Activated CD4-positive, alpha-beta T cell treated with anti-CD3 and anti-CD28 coated beads, Interleukin-2, amount 10 ng/mL, durations not matched to agents 7 days and 5 days (primary cell): Measurements from ENCODE around the gene TRABD2A. TPM values are rescaled to one million over a fixed set of nuclear protein-coding genes. Genes with fewer than 3 reads are reported as not detected.

Experiments used
- CTCF ChIA-PET: fragments of 350-600 bp; sonication (Branson Sonifier 250); formaldehyde crosslinking; loops from one replicate; lab custom pipeline; 2021; ENCODE audit warnings: antibody characterized with exemption; lab: Charles Lee
- POLR2A ChIA-PET: fragments of 350-600 bp; sonication (Branson Sonifier 250); formaldehyde crosslinking; loops from one replicate; lab custom pipeline; 2021; ENCODE audit warnings: antibody characterized with exemption; lab: Charles Lee
- DNase-seq: peaks from one replicate; pipeline ENCODE4 v3.0.0-alpha.2; 2020
- H3K27ac Mint-ChIP-seq: one replicate; pipeline ENCODE4 v1.8.0; 2021; ENCODE audit warnings: mild to moderate bottlenecking, moderate library complexity, mixed read lengths
- H3K27me3 Mint-ChIP-seq: one replicate; pipeline ENCODE4 v1.8.0; 2021; ENCODE audit warnings: mixed read lengths
- H3K36me3 Mint-ChIP-seq: one replicate; pipeline ENCODE4 v1.8.0; 2021; ENCODE audit warnings: low read depth, mixed read lengths
- H3K4me1 Mint-ChIP-seq: one replicate; pipeline ENCODE4 v1.8.0; 2021; ENCODE audit warnings: mixed read lengths
- H3K4me3 Mint-ChIP-seq: one replicate; pipeline ENCODE4 v1.8.0; 2021; ENCODE audit warnings: mild to moderate bottlenecking, moderate library complexity, mixed read lengths
- H3K9me3 Mint-ChIP-seq: one replicate; pipeline ENCODE4 v1.8.0; 2021; ENCODE audit warnings: mixed read lengths
- total RNA-seq, 2 experiments: library from RNA; stranded (reverse); gene quantifications; one replicate each; pipeline ENCODE4 v1.2.3, GENCODE V29; 2021

TRABD2A gene
- total RNA-seq, 2 experiments from 2014 or later = 70.2 to 74.6 TPM

DNA sequence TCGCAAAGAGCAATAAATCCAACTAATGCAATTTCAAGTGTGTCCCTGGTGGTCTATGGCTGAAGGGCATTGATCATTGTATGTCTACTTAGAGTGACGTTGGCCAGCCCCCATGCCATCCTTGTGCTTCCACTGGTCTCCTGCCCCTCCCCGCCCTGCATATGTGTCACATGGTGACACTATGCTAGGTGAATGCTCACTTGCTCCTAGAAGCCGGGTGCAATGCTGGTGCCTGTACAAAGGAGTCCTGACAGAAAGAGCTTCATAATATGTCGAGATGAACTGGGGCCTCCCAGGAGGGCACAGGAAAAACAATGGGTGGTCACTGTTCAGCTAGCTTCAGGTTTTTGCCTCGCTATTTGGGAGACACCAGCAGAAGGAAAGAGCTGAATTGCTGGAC, 5.9 kb upstream of the TRABD2A start:
- peak overlapping the region; percentile 96 for H3K27ac Mint-ChIP-seq
- POLR2A ChIA-PET = no interaction called here
- no peaks in the 10 kb centered on the region for H3K27me3 Mint-ChIP-seq
- CTCF ChIA-PET = interaction anchor here (0.7 to 6.6 kb wide), 5 partner anchors 9 to 178 kb away, joined by 3 to 56 read pairs (median 3); no protein-coding TSS in a partner anchor
- no peak overlapping the region for H3K4me3 Mint-ChIP-seq
- peaks cover 82% of the 10 kb centered on the region for H3K4me1 Mint-ChIP-seq
- no peak for DNase-seq
- no peaks in the 10 kb centered on the region for H3K36me3 Mint-ChIP-seq
- H3K9me3 Mint-ChIP-seq = no peaks in the 10 kb centered on the region

DNA sequence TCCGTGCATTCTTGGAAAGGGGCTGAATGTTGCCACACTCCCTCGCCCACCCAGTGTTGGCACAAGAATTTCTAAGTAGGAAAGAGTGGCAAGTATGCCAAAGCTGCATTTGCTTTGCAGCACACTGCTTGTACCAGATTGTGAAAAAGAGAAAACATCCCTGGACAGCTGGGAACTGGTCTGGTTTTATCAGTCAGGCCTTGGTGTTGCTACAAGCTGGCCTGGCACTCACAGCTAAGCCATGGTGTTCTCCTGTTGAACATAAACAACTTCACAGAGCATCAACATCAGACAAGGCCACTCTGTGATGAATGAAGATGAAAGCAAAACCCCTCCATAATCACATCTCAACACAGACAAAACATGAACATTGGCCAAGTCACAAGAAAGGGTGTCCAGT, 4.2 kb upstream of the TRABD2A start:
- POLR2A ChIA-PET = no interaction called here
- no peak for DNase-seq

DNA sequence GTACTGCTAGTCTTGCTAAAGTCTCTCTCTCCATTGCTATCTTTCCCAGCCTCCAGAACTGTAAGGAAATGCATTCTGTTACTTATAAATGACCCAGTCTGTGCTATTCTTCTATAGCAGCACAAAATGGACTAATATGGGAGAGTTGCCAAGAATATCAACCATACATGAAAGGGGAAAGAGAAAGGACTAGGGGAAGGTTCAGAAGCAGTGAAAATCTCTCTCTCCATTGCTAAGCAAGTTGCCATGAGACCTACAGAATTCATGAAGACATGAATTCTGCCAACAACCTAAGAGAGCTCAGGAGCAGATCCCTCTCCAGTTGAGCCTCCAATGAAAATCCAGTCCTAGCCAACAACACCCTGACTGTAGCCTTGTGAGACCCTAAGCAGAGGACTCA, 3.6 kb upstream of the TRABD2A start:
- Mint-ChIP-seq H3K27me3 (no peaks in the 10 kb centered on the region), H3K4me1 (peaks cover 66% of the 10 kb centered on the region), H3K27ac (no peak overlapping the region), H3K9me3 (no peaks in the 10 kb centered on the region), H3K36me3 (peaks cover 5% of the 10 kb centered on the region), H3K4me3 (no peak overlapping the region)
- ChIA-PET CTCF (interaction anchor here (1.2 to 6.6 kb wide), 3 partner anchors 14 to 41 kb away, joined by 3 to 56 read pairs (median 4); no protein-coding TSS in a partner anchor), POLR2A (no interaction called here)
- DNase-seq = no peak

More for the DNA sequence above, 4.2 kb upstream of the TRABD2A start:
- Mint-ChIP-seq H3K4me3 (no peak overlapping the region), H3K4me1 (peaks cover 71% of the 10 kb centered on the region), H3K9me3 (no peaks in the 10 kb centered on the region), H3K27ac (no peak overlapping the region), H3K36me3 (peaks cover 2% of the 10 kb centered on the region), H3K27me3 (no peaks in the 10 kb centered on the region)
- CTCF ChIA-PET = interaction anchor here (2.0 to 6.6 kb wide), 2 partner anchors 13 to 41 kb away, joined by 4 to 56 read pairs; no protein-coding TSS in a partner anchor

DNA sequence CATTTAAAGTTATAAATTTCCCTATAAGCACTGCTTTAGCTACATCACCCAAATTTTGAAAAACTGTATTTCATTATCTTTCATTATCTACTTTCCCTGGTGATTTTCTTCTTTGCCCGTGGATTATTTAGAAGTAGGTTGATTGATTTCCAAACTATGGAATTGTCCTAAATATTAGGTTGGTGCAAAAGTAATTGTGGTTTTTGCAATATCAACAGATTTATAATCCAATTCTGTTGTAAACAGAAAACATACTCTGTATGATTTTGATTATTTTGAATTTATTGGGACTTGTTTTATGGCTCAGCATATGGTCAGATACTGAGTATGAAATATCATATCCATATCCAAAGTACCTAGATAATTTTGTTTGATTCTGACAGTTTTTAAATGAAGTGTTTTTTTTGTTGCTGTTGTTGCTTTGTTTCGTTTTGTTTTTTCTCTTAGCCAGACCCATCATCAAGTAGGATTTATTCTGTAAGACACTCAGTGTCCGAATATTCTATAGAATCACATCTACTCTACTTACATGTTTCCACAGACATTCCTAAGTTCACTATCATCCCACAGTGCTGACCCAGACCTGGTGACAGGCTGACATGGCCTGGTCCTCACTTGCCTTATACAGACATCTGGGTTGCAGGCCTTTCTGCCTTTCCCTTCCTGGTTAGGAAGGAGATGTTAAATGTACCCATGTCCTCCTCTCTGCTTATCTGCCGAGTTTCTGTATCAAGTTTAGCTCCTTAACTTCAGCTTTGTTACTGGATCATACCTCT, 2.1 kb upstream of the TRABD2A start:
- Mint-ChIP-seq H3K9me3 (no peaks in the 10 kb centered on the region), H3K4me1 (peaks cover 65% of the 10 kb centered on the region), H3K27me3 (no peaks in the 10 kb centered on the region), H3K36me3 (peaks cover 10% of the 10 kb centered on the region), H3K4me3 (peak overlapping the region; percentile 97), H3K27ac (peak overlapping the region; percentile 98)
- POLR2A ChIA-PET = interaction anchor here (0.6 to 1.8 kb wide), 4 partner anchors 16 to 43 kb away, joined by 3 to 13 read pairs (median 6); partner anchors contain the start of gene TMSB10
- no peak for DNase-seq
- CTCF ChIA-PET = interaction anchor here (0.6 to 9.5 kb wide), 19 partner anchors 8 to 422 kb away, joined by 3 to 69 read pairs (median 4); no protein-coding TSS in a partner anchor

DNA sequence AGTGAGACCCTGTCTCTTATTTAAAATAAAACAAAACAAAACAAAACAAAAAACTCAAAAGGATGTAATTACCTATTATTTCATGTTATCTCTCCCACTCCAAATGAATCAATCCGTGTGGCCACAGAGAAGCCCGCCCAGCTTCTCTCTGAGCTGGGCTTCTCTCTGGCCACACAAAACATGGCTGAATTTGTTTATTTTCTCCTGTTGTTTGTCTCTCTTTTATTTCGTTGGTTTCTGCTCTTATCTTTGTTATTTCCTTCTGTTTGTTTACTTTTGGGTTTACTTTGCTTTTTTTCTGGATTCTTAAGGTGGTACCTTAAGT, 1.5 kb upstream of the TRABD2A start:
- CTCF ChIA-PET = interaction anchor here (0.6 to 9.5 kb wide), 18 partner anchors 8 to 421 kb away, joined by 3 to 69 read pairs (median 4); no protein-coding TSS in a partner anchor
- POLR2A ChIA-PET = interaction anchor here (0.6 to 1.8 kb wide), 4 partner anchors 16 to 43 kb away, joined by 3 to 13 read pairs (median 6); partner anchors contain the start of gene TMSB10
- peak overlapping the region; percentile 98 for H3K27ac Mint-ChIP-seq
- peaks cover 16% of the 10 kb centered on the region for H3K36me3 Mint-ChIP-seq
- no peak for DNase-seq
- H3K9me3 Mint-ChIP-seq = no peaks in the 10 kb centered on the region
- H3K27me3 Mint-ChIP-seq = no peaks in the 10 kb centered on the region
- peaks cover 65% of the 10 kb centered on the region for H3K4me1 Mint-ChIP-seq
- peak overlapping the region; percentile 97 for H3K4me3 Mint-ChIP-seq

DNA sequence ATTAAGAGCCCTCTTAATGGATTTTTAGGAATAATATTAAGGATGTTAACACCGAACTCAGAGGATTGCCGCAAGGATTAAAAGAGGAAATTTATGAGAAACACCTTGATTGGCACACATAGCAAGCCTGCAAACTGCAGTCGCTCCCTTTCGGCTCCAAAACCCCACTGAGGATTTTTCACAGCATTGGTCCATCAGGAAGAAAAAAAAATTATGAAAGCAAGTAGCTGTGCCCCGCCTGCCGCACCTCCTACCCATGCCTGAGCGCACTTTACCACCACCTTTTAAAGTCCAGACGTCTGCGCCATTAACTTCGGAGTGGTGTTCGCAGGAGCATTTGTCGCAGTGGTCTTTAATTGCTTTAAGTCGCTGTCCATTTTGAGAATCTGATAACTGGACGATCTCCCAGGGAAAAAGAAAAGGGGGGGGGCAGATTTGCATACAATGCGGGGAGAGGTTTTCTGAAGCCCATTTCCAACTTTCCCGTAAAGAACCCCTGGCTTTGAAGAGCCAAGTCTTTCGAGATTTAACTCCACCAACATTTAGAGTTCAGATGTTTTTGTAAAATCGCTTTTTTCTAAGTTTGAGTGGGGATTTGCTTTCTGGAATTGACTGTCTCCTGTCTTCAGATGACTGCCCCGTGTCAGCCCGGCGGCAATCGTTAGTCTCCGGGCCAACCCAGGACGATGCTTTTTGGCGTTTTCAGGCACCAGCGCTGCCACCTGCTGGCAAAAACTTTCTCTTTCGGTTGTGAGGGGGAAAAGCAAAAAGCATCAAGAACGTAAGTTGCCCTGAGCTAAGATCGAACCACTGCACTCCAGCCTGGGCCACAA, 913 bp upstream of the TRABD2A start:
- peaks cover 65% of the 10 kb centered on the region for H3K4me1 Mint-ChIP-seq
- peak overlapping the region; percentile 97 for H3K4me3 Mint-ChIP-seq
- peaks cover 19% of the 10 kb centered on the region for H3K36me3 Mint-ChIP-seq
- ChIA-PET CTCF (interaction anchor here (0.5 to 9.5 kb wide), 23 partner anchors 9 to 421 kb away, joined by 3 to 69 read pairs (median 4); no protein-coding TSS in a partner anchor), POLR2A (interaction anchor here (0.6 to 1.8 kb wide), 5 partner anchors 17 to 44 kb away, joined by 3 to 13 read pairs (median 4); partner anchors contain the start of gene TMSB10)
- peak; percentile 90 for DNase-seq
- peak overlapping the region; percentile 98 for H3K27ac Mint-ChIP-seq
- no peaks in the 10 kb centered on the region for H3K27me3 Mint-ChIP-seq
- H3K9me3 Mint-ChIP-seq = no peaks in the 10 kb centered on the region

DNA sequence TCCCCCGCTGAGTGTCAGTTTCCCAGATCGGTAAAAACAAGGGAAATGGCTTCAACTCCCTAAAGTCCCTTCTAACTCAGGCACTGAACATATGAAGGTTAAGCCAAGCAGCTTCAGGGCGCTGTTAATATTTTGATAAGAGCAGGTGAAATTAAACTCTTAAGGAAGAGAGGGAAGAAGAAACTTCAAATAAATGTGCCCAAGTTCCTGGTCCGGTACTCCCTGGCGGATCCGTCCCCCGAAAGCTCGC, 564 bp downstream of the TRABD2A start:
- DNase-seq = no peak
- Mint-ChIP-seq H3K27ac (peak overlapping the region; percentile 93), H3K4me3 (peak overlapping the region; percentile 90), H3K36me3 (peaks cover 32% of the 10 kb centered on the region), H3K4me1 (peaks cover 70% of the 10 kb centered on the region), H3K9me3 (no peaks in the 10 kb centered on the region), H3K27me3 (no peaks in the 10 kb centered on the region)
- ChIA-PET CTCF (interaction anchor here (0.6 to 9.5 kb wide), 9 partner anchors 11 to 234 kb away, joined by 3 to 69 read pairs (median 6); no protein-coding TSS in a partner anchor), POLR2A (interaction anchor here (0.6 kb wide), 1 partner anchor 22 kb away, joined by 4 read pairs; no protein-coding TSS in a partner anchor)

DNA sequence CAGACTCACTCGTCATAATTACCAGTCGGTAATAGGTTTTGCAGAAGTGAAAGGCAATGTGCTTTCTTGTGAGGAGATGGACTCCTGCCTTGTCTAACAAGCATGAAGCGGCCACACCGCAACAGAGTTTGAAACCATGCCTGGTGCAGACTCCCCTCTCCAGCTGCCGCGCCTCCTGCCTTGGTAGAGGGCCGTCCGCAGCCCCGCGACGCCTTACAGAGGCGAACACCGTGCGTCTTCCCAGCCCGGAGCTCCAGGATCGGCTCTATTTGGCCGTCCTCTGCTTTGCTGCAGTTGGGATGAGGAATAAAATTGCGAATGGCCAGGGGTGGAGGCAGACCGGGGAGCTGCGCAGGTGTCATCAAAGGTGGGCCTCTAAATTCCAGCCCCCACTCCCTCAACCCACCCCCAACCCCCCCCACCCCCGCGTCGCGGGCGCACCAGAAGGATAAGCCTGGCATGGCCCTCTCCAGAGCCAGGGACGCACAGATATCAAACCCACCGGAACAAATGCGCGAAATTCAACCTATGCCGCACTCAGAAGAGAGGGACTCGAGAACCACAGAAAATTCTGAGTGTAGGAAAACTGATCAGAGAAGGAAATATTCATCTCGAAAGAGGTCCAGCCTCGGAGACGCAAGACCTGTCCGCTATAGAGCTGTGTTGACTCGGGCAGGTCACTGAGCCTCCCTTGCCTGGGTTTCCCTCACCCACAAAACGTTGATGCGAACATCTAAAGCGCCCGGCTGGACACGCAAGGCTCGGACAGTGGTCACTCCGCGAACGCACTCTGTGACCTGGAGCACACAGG, 1.1 kb downstream of the TRABD2A start:
- POLR2A ChIA-PET = no interaction called here

DNA sequence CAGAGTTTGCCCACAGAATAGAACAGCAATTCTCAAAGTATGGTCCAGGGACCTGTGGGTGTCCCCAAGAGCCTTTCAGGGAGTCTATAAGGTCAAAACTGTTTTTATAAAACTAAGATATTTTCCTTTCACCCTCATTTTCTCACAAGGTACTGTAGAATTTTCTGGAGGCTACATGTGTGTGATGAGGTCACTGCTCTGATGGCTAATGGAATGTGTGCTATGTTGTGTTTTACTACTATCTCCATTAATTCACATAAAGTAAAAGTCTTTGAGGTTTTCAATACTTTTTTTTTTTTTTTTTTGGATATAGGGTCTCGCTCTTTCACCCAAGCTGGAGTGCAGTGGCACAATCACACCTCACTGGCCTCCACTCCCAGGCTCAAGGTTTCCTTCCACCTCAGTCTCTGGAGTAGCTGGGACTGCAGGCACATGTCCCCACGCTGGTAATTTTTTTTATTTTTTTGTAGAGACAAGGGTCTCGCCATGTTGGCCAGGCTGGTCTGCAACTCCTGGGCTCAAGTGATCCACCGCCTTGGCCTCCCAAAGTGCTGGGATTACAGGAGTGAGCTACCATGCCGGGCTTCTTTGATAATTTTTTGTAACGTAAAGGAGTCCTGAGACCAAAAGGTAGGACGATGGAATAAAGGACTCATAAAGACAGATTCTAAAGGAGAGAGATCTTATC, 1.8 kb downstream of the TRABD2A start:
- H3K36me3 Mint-ChIP-seq = peaks cover 43% of the 10 kb centered on the region
- CTCF ChIA-PET = interaction anchor here (1.0 to 9.5 kb wide), 4 partner anchors 10 to 53 kb away, joined by 3 to 69 read pairs (median 3); no protein-coding TSS in a partner anchor
- no peak for DNase-seq
- H3K4me3 Mint-ChIP-seq = peak overlapping the region; percentile 90
- peak overlapping the region; percentile 78 for H3K27ac Mint-ChIP-seq
- no peaks in the 10 kb centered on the region for H3K27me3 Mint-ChIP-seq
- POLR2A ChIA-PET = interaction anchor here (0.6 kb wide), 1 partner anchor 352 kb away, joined by 3 read pairs; no protein-coding TSS in a partner anchor
- H3K9me3 Mint-ChIP-seq = no peaks in the 10 kb centered on the region
- H3K4me1 Mint-ChIP-seq = peaks cover 74% of the 10 kb centered on the region

More for the DNA sequence above, 1.1 kb downstream of the TRABD2A start:
- DNase-seq = peak; percentile 47
- peaks cover 37% of the 10 kb centered on the region for H3K36me3 Mint-ChIP-seq
- H3K9me3 Mint-ChIP-seq = no peaks in the 10 kb centered on the region
- H3K27ac Mint-ChIP-seq = peak overlapping the region; percentile 93
- H3K27me3 Mint-ChIP-seq = no peaks in the 10 kb centered on the region
- H3K4me3 Mint-ChIP-seq = peak overlapping the region; percentile 90
- CTCF ChIA-PET = interaction anchor here (0.6 to 9.5 kb wide), 9 partner anchors 9 to 233 kb away, joined by 3 to 69 read pairs (median 3); no protein-coding TSS in a partner anchor
- peaks cover 74% of the 10 kb centered on the region for H3K4me1 Mint-ChIP-seq

DNA sequence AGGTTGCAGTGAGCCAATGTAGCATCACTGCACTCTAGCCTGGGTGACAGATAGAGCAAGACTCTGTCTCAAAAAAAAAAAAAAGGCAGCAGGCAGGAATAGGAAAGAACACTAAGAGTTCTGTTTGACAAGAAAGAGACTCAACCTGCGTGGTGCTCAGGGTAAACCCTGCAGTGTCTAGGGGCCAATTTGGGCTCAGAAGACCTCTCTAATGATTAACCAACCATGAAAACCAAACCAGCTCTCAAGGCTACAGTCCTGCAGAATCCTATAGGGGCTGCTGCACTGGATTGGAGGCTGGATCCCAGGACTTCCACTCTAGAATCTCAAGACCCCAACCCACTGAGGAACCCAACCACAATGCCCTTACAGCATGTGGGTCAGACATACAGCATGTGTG, 2.4 kb downstream of the TRABD2A start:
- peak overlapping the region; percentile 19 for H3K27ac Mint-ChIP-seq
- H3K4me3 Mint-ChIP-seq = peak overlapping the region; percentile 90
- no peak for DNase-seq
- ChIA-PET POLR2A (interaction anchor here (0.6 kb wide), 1 partner anchor 352 kb away, joined by 3 read pairs; no protein-coding TSS in a partner anchor), CTCF (interaction anchor here (1.5 to 9.5 kb wide), 2 partner anchors 9 to 47 kb away, joined by 3 to 69 read pairs; no protein-coding TSS in a partner anchor)
- H3K9me3 Mint-ChIP-seq = no peaks in the 10 kb centered on the region
- H3K36me3 Mint-ChIP-seq = peaks cover 48% of the 10 kb centered on the region
- H3K27me3 Mint-ChIP-seq = no peaks in the 10 kb centered on the region
- peaks cover 75% of the 10 kb centered on the region for H3K4me1 Mint-ChIP-seq

DNA sequence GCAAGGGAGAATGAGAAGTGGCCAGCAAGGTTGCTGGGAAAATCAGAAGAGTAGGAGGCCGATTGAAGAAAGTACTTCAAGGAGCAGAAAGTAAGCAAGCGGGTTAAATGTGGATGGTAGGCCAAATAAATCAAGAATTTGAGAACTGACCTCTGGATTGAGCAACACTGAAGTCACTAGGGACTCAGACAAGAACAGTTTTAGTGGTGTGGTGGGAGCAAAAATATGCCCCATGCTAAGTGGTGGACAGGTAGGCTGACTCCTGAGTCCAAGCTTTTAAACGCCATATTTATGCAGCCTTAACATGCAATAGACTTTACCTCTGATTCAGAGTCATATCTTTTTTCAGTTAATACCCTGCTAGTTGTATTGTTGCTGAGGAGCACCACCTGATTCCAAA, 4.5 kb downstream of the TRABD2A start:
- no peaks in the 10 kb centered on the region for H3K9me3 Mint-ChIP-seq
- H3K4me3 Mint-ChIP-seq = no peak overlapping the region
- ChIA-PET POLR2A (interaction anchor here (0.6 kb wide), 1 partner anchor 31 kb away, joined by 3 read pairs; no protein-coding TSS in a partner anchor), CTCF (interaction anchor here (1.0 to 9.5 kb wide), 4 partner anchors 11 to 50 kb away, joined by 3 to 69 read pairs (median 5); no protein-coding TSS in a partner anchor)
- peaks cover 71% of the 10 kb centered on the region for H3K4me1 Mint-ChIP-seq
- no peaks in the 10 kb centered on the region for H3K27me3 Mint-ChIP-seq
- no peak overlapping the region for H3K27ac Mint-ChIP-seq
- no peak for DNase-seq
- peaks cover 59% of the 10 kb centered on the region for H3K36me3 Mint-ChIP-seq
